GM12891 (cell line): Measurements from ENCODE around the gene RELA. TPM values are rescaled to one million over a fixed set of nuclear protein-coding genes. Genes with fewer than 3 reads are reported as not detected.
"Not testable (repeated sequence)": the region's sequence is repeated elsewhere in the genome, so short reads cannot be mapped to it uniquely, and the experiment has no call there.

ENCODE experiments used
- DNase-seq: peaks from one replicate; pipeline ENCODE4 v3.0.0; 2011; ENCODE audit warnings: low spot score; ENCODE audit not compliant: insufficient read length
- FAIRE-seq: peaks from 2 replicates; lab custom pipeline; 2011; peaks lifted over from hg19 to GRCh38; lab: Jason Lieb, UNC
- PAX5 ChIP-seq: IDR thresholded peaks from 2 replicates; pipeline ENCODE4 v1.6.1; 2011; ENCODE audit warnings: low read length, moderate library complexity, mild to moderate bottlenecking; ENCODE audit not compliant: insufficient read depth, severe bottlenecking
- POLR2A ChIP-seq: IDR thresholded peaks from 2 replicates; pipeline ENCODE4 v1.6.1; 2011; ENCODE audit warnings: low read depth, low read length, control low read depth
- POLR2AphosphoS5 ChIP-seq: IDR thresholded peaks from 2 replicates; pipeline ENCODE4 v1.6.1; 2011; ENCODE audit warnings: low read depth, low read length, control low read depth
- POU2F2 ChIP-seq: IDR thresholded peaks from 2 replicates; pipeline ENCODE4 v1.6.1; 2011; ENCODE audit warnings: low read depth, mild to moderate bottlenecking, control low read depth, low read length, moderate library complexity
- SPI1 ChIP-seq: IDR thresholded peaks from 2 replicates; pipeline ENCODE4 v1.6.1; 2011; ENCODE audit warnings: low read depth, low read length, control low read depth
- TAF1 ChIP-seq: IDR thresholded peaks from 2 replicates; pipeline ENCODE4 v1.6.1; 2011; ENCODE audit warnings: low read depth, low read length, control low read depth
- polyA plus RNA-seq: library from polyadenylated mRNA; unstranded; fragments of >200 nt; gene quantifications from one replicate; pipeline ENCODE4 v1.2.1, GENCODE V29; 2012; ENCODE audit warnings: low read depth, missing spikeins, inconsistent platforms; ENCODE audit not compliant: missing spikeins

Gene RELA
- polyA plus RNA-seq: 41.3 TPM

DNA sequence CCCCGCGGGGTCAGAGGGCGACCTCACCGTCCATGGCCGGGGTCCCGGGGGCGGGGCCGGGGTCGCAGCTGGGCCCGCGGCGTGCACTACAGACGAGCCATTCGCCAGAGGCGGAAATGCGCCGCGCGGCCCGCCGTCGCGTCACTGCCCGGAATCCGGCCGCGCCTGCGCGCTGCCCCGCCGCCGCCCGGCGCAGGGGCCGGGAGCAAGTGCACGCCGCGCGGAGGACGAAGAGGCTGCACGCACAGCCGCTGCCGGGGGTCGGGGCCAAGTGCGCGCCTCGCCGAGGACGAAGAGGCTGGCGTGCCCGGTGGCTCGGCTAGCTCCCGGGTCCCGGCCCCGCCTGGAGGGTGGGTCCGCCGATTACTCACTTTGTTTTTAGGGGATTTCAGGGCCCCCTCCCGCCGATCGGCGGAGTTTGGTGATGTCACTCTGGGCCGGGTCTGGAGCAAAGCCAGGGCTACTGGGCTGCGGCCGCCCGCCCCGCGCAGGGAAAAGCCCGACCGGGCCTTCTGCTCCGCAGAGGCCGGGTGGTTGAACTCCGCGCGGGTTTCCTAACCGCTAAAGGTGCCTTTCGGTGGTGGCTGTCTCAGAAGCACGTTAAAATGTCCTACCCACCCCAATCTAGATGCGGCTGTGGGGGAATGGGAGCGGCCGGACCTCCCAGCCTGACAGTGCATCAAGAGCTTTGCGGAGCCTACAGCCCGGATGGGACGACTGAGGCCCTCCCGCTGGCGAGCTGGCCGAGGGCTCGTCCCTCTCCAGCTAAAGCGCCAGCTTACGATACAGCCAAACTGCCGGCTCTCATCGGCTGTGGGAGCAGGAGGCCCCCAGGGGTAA is at the start of gene RELA:
Gene RELA (minus strand): TSS at position 118 of the 840 bp plus-strand sequence. CDS start 84 bp downstream, at position 34.
- no peak for TF ChIP-seq POLR2A
- peak; percentile 12 for TF ChIP-seq TAF1
- peak; percentile 41; the same call in 1 of the 2 replicates for TF ChIP-seq POLR2AphosphoS5
- DNase-seq (peak; percentile 94), FAIRE-seq (peak; percentile 99)

GRCh38 chr11:65711785-65712632 is 49.3 kb upstream of the RELA start, which contains the start of gene KAT5:
Gene KAT5 (plus strand): TSS chr11:65712252. CDS start chr11:65712268, 16 bp downstream.
- DNase-seq (peak; percentile 88), FAIRE-seq (peak; percentile 99)
- peak; percentile 78 for TF ChIP-seq SPI1
- peak; percentile 86 for TF ChIP-seq TAF1
- peak; percentile 34 for TF ChIP-seq PAX5
- TF ChIP-seq POU2F2: peak; percentile 37; the same call in 1 of the 2 replicates
- peak; percentile 83 for TF ChIP-seq POLR2A
- TF ChIP-seq POLR2AphosphoS5: no peak; the same call in none of the 2 replicates

GRCh38 chr11:65710421-65710820 is 47.7 kb upstream of the RELA start:
- TF ChIP-seq PAX5 (no peak), TAF1 (no peak), POLR2A (no peak), POU2F2 (no peak), SPI1 (no peak), POLR2AphosphoS5 (no peak)
- no peak for DNase-seq
- FAIRE-seq: no peak

GRCh38 chr11:65709661-65710060 is 46.9 kb upstream of the RELA start:
- no peak for DNase-seq
- TF ChIP-seq TAF1: no peak
- no peak for TF ChIP-seq PAX5
- no peak for TF ChIP-seq POLR2AphosphoS5
- TF ChIP-seq POU2F2: no peak
- TF ChIP-seq POLR2A: no peak
- TF ChIP-seq SPI1: no peak
- FAIRE-seq: no peak

DNA sequence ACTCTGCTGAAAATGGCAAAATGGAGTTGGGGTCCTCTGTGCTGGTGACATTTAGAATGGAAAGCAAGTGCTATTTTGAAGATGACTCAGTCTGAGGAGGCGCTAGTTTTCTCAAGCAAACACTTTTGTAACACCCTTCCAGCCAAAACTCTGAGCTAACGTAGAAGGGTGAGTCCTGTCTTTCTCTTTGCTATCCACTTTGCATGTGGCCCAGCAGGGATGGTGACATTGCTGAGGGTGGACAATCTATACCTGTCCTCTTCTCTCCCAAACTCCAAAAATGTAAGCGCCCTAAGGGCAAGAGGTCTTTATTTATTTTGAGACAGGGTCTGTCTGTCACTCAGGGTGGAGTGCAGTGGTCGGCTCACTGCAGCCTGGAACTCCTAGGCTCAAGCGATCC is 45.7 kb upstream of the RELA start:
- FAIRE-seq: no peak
- TF ChIP-seq POLR2A: no peak
- TF ChIP-seq TAF1: no peak
- no peak for TF ChIP-seq POU2F2
- TF ChIP-seq POLR2AphosphoS5: no peak
- TF ChIP-seq PAX5: no peak
- TF ChIP-seq SPI1: no peak
- DNase-seq: no peak

GRCh38 chr11:65707002-65707401 is 44.3 kb upstream of the RELA start:
- not testable (repeated sequence) for DNase-seq

GRCh38 chr11:65706303-65706763 is 43.6 kb upstream of the RELA start:
- FAIRE-seq: peak; percentile 65
- not testable (repeated sequence) for DNase-seq

More at GRCh38 chr11:65707002-65707401, 44.3 kb upstream of the RELA start:
- not testable (repeated sequence) for FAIRE-seq

DNA sequence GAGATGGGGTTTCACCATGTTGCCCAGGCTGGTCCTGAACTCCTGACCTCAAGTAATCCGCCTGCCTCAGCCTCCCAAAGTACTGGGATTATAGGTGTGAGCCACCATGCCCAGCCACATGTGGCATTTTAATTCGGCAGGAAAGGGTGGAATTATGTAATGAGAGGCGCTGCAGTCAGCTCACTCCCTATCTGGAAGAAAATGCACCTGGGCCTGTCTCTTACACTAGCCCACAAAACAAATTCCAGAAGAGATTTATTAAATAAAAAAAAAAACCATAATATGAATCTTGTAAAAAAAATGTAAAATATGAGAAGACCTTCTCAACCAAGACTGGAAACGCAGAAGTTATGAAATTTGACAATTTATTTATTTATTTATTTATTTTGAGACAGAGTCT is 41.1 kb upstream of the RELA start:
- TF ChIP-seq POU2F2 (no peak), SPI1 (no peak), TAF1 (no peak), PAX5 (no peak), POLR2A (no peak), POLR2AphosphoS5 (no peak)
- no peak for FAIRE-seq

DNA sequence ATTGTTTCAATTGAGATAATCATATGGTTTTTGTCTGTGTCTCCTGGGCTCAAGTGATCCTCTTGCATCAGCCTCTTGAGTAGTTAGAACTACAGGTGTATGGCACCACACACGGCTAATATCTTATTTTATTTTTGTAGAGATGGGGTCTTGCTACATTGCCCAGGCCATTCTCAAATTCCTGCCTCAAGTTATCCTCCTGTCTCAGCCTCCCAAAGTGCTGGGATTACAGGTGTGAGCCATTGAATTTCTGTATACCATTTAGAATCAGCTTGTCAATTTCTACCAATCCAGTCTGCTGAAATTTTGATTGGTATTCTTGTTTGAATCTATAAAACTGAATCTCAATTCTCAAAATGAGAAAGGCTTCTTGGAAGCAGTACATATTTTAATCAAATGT is 39.0 kb upstream of the RELA start:
- TF ChIP-seq POU2F2 (no peak), SPI1 (no peak), PAX5 (no peak), POLR2A (no peak), TAF1 (no peak), POLR2AphosphoS5 (no peak)
- FAIRE-seq (no peak), DNase-seq (no peak)

More for the DNA sequence above, 41.1 kb upstream of the RELA start:
- no peak for DNase-seq
